ENCODE data around the gene NECAB3.

GRCh38 chr20:33644313-33645071 is 29.7 kb downstream of the NECAB3 start:
- TF ChIP-seq CTCF (IDR thresholded peaks at IDR 0.05; ENCODE audit: low read depth, low read length, poor library complexity, severe bottlenecking) (no peak), EZH2phosphoT487 (IDR thresholded peaks at IDR 0.05; ENCODE audit: borderline replicate concordance, low read length) (no peak)

Measured in DOHH2 (cell line).